Fibroblast of skin of abdomen (primary cell): ENCODE data around the gene FBXL13.
"Not testable (repeated sequence)": the region's sequence is repeated elsewhere in the genome, so short reads cannot be mapped to it uniquely, and the experiment has no call there.

Experiments used
- DNase-seq: peaks from one replicate; pipeline ENCODE4 v3.0.0-alpha.2; 2013

FBXL13 gene

GRCh38 chr7:102845346-102845745, 229.2 kb downstream of the FBXL13 start:
- DNase-seq = peak; percentile 51

DNA sequence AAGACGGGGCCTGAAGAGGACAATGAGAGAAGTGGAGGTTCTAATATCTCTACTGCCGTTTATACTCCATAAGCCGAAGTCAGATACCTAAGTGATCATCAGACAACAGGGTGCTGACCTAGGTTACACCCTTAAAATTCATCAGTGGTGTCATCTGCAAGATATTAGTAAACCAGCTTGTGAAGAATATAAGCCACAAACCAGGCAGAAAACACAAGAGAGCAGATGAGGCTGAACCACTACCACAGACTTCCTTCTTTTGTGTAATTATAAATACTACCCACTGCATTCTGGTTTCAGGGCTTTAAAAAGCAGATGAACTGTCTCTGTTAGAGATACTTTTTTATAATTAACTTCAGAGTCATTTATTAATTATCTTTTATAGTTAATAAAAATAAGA, 230.7 kb downstream of the FBXL13 start:
- no peak for DNase-seq

- no peak for DNase-seq
These were observed 232.3 kb downstream of the FBXL13 start for GRCh38 chr7:102842284-102842683.

DNA sequence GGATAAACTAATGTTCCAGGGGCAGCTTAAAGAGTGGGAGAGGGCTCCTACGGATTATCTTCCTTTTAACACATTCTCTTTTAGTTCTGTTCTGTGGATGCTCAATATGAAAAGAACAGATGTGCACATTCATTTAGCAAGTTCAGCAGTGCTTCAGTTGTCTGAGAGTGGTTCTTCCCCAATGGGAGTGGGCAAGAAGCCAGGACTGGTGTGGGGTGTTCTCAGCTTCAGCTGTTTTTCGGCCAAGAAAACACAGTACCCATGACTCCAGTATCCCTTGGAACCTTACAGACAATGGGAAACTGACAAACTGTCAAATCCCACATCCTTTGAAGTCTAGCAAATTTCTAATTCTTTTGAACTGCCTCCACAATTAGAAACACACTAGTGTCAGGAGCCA, 233.3 kb downstream of the FBXL13 start:
- DNase-seq = peak; percentile 36

- no peak for DNase-seq
These were observed 234.2 kb downstream of the FBXL13 start for GRCh38 chr7:102840404-102840803.

- DNase-seq = not testable (repeated sequence)
These were observed 236.0 kb downstream of the FBXL13 start for GRCh38 chr7:102838572-102839101.

DNA sequence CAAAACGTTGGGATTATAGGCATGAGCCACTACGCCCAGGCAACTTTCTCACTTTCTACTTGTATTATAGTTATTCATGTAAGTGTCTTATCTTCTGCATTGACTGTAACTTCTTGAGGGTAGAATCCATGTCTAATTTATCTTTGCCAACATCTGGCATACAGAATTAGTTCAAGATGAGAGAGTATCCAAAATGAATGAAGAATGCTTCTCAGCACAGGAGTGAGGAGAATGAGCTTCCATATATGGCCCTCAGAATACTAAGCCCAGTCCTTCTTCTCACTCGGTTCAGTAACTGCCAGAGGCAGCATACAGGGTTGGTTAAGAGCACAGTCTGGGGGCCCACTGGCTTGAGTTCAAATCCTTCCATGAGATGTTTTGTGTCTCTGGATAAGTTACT, 236.8 kb downstream of the FBXL13 start:
- no peak for DNase-seq

- no peak for DNase-seq
These were observed 237.6 kb downstream of the FBXL13 start for GRCh38 chr7:102836977-102837376.

DNA sequence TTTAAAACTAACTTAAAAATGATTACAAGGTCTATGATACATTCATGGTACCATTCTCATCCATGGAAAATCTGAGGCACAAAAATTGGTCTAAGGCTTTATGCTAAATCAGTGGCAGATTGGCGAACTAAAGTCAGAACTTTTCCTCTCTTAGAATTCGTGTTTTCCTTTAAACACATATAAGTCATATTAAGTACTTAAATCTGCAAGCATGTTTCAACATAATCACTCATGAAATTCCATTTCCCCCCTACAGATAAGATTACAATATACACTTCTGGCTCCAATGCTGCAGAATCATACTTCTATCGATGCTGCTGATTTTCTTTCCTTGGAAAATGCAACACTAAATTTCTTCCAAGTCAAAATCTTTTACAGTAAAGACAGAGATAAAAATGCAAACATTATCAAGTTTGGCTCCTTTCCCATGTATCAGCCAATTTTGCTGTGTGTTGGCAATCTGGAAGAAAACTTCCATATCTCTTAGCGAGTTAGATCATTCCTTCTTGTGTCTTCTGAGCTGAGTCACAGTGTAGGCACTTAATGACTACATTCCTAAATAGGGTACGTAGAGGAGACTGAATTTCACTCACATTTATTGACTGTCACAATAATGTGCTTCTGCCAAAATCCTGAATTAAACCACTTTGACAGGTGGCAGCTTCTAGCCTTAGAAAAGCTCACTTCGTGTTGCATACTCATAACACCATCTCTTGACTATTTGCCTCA, 238.2 kb downstream of the FBXL13 start:
- peak; percentile 92 for DNase-seq

- DNase-seq = peak; percentile 85
These were observed 239.6 kb downstream of the FBXL13 start for GRCh38 chr7:102834999-102835398.

GRCh38 chr7:102834466-102834865, 240.1 kb downstream of the FBXL13 start:
- no peak for DNase-seq

DNA sequence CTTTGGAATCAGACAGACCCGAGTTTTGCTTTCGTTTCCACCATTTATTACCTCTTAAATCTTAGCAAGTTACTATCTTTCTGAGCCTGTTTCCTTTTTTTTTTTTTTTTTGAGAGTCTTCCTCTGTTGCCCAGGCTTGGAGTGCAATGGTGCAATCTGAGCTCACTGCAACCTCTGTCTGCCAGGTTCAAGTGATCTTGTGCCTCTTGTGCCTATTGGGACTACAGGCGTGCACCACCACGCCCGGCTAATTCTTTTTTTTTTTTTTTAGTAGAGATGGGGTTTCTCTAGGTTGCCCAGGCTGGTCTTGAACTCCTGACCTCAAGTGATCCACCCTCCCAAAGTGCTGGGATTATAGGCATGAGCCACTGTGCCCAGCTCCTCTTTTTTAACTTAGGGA, 241.3 kb downstream of the FBXL13 start:
- DNase-seq = no peak

DNA sequence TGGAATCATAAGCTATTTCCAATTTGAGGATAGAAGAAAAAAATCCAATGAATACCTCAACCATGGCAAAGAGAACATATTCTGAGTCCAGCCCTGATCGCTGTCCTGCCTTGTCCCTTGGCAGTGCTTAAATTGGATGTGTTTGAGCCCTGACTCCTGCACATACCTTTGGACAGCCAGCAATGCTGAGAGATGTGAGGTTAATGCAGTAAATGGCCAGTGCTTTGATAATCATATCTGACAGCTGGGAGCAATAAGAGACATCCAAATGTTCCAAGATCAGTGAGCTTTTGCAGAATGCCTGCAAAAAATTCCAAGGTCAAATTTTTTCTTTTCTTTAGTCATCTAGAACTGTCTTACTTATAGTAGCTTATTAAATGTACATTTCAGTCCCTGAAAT, 241.9 kb downstream of the FBXL13 start:
- peak; percentile 16 for DNase-seq

GRCh38 chr7:102830197-102830596, 244.4 kb downstream of the FBXL13 start:
- peak; percentile 75 for DNase-seq

DNA sequence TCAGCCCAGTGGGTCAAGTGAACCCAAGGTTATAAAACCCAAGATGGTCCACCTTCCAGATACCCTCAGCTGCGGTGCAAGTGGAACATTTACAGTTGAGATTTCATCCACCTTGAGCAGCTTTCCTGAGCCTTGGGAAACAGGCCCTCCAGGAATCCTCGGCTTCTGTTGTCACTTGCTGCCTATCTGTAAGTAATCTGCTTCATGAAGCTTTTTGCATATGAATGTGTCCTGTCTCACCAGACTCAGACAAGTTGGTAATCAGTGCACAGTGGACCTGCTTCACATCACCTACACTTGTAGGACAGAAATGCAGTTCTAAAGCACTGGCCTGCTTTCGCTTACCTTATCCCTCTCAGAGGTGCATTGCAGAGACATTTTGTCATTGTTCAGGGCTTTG, 245.5 kb downstream of the FBXL13 start:
- DNase-seq = no peak

DNA sequence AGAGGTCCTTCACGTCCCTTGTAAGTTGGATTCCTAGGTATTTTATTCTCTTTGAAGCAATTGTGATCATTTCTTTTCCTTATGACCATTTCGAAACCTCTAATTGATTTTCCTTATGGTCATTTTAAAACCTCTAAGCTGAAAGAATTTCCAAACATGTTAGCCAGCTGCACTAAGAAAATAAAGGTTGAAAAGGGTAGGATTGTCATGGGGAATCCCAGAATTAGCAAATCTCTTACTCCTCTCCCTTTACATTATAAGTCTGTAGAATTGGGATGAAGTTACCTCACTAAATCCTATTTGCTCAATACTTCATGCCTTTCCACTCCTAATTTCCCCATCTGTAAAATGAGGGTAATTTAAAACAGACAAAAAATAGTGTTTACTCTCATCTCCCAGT, 246.3 kb downstream of the FBXL13 start:
- DNase-seq = peak; percentile 52

GRCh38 chr7:102823390-102824119, 251.0 kb downstream of the FBXL13 start:
- peak; percentile 27 for DNase-seq

GRCh38 chr7:102821994-102822747, 252.4 kb downstream of the FBXL13 start:
- DNase-seq = no peak

DNA sequence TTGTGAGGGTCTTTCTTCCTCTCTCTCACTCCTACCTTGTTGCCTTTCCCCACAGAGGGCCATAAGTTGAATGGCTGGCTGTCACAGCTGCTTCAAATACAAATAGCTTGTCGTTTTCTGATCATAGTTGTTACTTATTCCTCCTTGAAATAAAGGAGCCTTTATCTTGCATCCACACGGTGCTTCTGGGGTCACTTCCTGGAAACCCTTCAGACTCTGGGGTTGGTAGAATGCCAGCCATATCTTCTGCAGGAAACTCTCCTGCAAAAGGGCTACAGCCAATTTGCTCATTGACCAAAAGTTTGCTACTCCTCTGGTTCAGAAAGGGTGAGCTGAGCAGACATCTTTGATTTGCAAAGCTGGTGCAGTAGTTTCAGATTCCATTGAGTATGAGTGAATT, 255.4 kb downstream of the FBXL13 start:
- no peak for DNase-seq

DNA sequence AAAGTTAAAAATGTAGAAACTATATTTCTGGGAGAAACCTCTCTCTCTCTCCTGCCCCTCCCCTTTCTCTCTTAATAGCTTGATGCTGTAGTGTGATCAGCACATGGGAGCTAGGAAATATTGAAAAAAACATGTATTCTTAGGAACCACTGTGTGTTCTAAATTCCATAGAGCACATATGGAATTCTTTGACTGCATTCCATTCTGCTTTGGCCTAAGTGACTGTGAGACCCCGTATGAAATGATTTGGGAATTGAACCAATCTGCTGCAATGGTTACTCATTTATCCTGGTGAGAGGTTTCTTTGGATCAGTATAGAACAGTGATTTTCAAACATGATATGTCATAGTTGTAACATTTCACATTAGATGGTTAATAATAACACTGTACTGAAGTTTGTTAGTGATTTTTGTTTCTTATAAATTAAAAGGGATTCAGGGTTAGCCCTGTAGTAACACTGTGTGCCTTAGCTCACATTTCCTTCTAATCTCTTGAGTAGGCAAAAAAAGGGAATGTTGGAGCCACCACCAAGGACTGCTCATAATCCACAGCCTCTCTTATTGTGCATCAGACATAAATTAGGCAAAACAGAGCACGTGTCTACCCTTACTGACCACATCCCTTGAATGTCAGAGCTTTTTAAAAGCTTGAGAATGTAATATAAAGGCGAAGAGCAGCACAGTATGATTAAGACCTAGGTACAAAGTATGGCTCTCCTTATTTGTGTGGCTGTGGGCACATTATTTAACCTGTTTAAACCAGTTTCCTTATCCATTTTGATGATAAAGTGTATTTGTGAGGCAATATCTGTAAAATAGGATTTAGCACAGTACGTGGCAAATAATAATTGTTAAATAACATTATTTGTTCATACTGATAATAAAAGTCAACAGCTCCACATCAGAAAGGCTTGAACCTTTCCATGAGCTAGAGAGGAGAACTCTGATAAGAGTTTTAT, 256.7 kb downstream of the FBXL13 start:
- peak; percentile 64 for DNase-seq

GRCh38 chr7:102814025-102814471, 260.5 kb downstream of the FBXL13 start:
- DNase-seq = peak; percentile 55
